HUDEP-2 (cell line): ENCODE data around the gene FAM241A.
"Not testable (repeated sequence)": the region's sequence is repeated elsewhere in the genome, so short reads cannot be mapped to it uniquely, and the experiment has no call there.

Experiments
- DNase-seq, 76 experiments: peaks; one replicate each; lab custom pipeline; 2025; ENCODE audit not compliant: unreplicated experiment in 76 of 76; lab: John Stamatoyannopoulos, UW

FAM241A gene

GRCh38 chr4:112136551-112136950, 8.7 kb upstream of the FAM241A start:
- no peak for DNase-seq

- DNase-seq: no peak
These were observed 6.7 kb upstream of the FAM241A start for GRCh38 chr4:112138538-112138937.

- DNase-seq: peak in 2 of 76 experiments; percentile 9 to 14
These were observed 4.7 kb upstream of the FAM241A start for GRCh38 chr4:112140536-112140935.

GRCh38 chr4:112141366-112142138, 3.7 kb upstream of the FAM241A start:
- DNase-seq: no peak

- no peak for DNase-seq
These were observed 3.1 kb upstream of the FAM241A start for GRCh38 chr4:112142182-112142581.

GRCh38 chr4:112143781-112144180, 1.5 kb upstream of the FAM241A start:
- DNase-seq: no peak

GRCh38 chr4:112144546-112145325, 518 bp upstream of the FAM241A start:
- no peak for DNase-seq

GRCh38 chr4:112145790-112146501, 692 bp downstream of the FAM241A start:
- peak in 48 of 76 experiments; percentile 4 to 56 (median 25) for DNase-seq

- DNase-seq: peak in 1 of 76 experiments; percentile 26
These were observed 1.2 kb downstream of the FAM241A start for GRCh38 chr4:112146502-112146813.

- no peak for DNase-seq
These were observed 2.4 kb downstream of the FAM241A start for GRCh38 chr4:112147697-112148096.

GRCh38 chr4:112150920-112151319, 5.7 kb downstream of the FAM241A start:
- no peak for DNase-seq

- no peak for DNase-seq
These were observed 7.3 kb downstream of the FAM241A start for GRCh38 chr4:112152521-112152920.

GRCh38 chr4:112153211-112153791, 8.0 kb downstream of the FAM241A start:
- DNase-seq: peak in 67 of 76 experiments; percentile 1 to 77 (median 38)

GRCh38 chr4:112156112-112156511, 10.9 kb downstream of the FAM241A start:
- no peak for DNase-seq

GRCh38 chr4:112156553-112156952, 11.3 kb downstream of the FAM241A start:
- no peak for DNase-seq

GRCh38 chr4:112163706-112164105, 18.5 kb downstream of the FAM241A start:
- DNase-seq: not testable (repeated sequence)

- no peak for DNase-seq
These were observed 22.5 kb downstream of the FAM241A start for GRCh38 chr4:112167794-112168193.

- no peak for DNase-seq
These were observed 23.7 kb downstream of the FAM241A start for GRCh38 chr4:112168719-112169500.

- DNase-seq: peak in 55 of 76 experiments; percentile 0 to 81 (median 40)
These were observed 25.3 kb downstream of the FAM241A start for GRCh38 chr4:112170451-112170993.
